Body of pancreas (tissue), 4 donors: ENCODE results near the gene PPTC7. TPM values are rescaled to one million over a fixed set of nuclear protein-coding genes. Genes with fewer than 3 reads are reported as not detected.
"Not testable (repeated sequence)": the region's sequence is repeated elsewhere in the genome, so short reads cannot be mapped to it uniquely, and the experiment has no call there.

ENCODE experiments used
- ATAC-seq: fragments of 150-250 bp; one replicate; pipeline ENCODE4 v1.9.1; 2016
- DNase-seq, 4 donors: peaks; one replicate each; pipeline ENCODE4 v3.0.0-alpha.2; 2019
- H3K27ac ChIP-seq, 4 donors: fragments of 200-600 bp; sonication (generic); 1 replicate in 3 of 4; 2 replicates in 1 of 4; pipeline versions ENCODE4 v1.5.1 to v1.6.1; 2016 to 2019; ENCODE audit warnings: mild to moderate bottlenecking in 1 of 4, mixed read lengths in 1 of 4, moderate library complexity in 1 of 4
- H3K27me3 ChIP-seq, 2 donors: fragments of 200-600 bp; sonication (generic); one replicate each; pipeline ENCODE4 v1.6.0; 2016; ENCODE audit warnings: mild to moderate bottlenecking in 1 of 2
- H3K36me3 ChIP-seq, 2 donors: fragments of 200-600 bp; sonication (generic); replicated peaks in 1 of 2; 2 replicates each; pipeline ENCODE4 v1.5.1; 2016; ENCODE audit warnings: low read depth in 2 of 2; ENCODE audit not compliant: insufficient read depth in 1 of 2
- H3K4me1 ChIP-seq: fragments of 200-600 bp; sonication (generic); one replicate; pipeline ENCODE4 v1.6.0; 2016
- H3K4me3 ChIP-seq, 2 donors: fragments of 200-600 bp; sonication (generic); 1 replicate in 1 of 2; 2 replicates in 1 of 2; pipeline ENCODE4 v1.5.1; 2016 to 2019
- H3K9me3 ChIP-seq, 3 donors: fragments of 200-600 bp; sonication (generic); 1 replicate in 2 of 3; 2 replicates in 1 of 3; pipeline ENCODE4 v1.5.1; 2016
- POLR2A ChIP-seq, 3 donors: fragments of 450-650 bp; IDR thresholded peaks; one replicate each; pipeline ENCODE4 v1.6.1; 2016; ENCODE audit warnings: antibody characterized with exemption in 3 of 3, mild to moderate bottlenecking in 2 of 3
- WGBS, 2 donors: methylation state at CpG; one replicate each; pipeline ENCODE4 v1.1.5; 2017; 5-methylcytosine and 5-hydroxymethylcytosine counted together
- intact Hi-C: fragments of 100-400 bp; cut with DNase I; formaldehyde crosslinking; loops from one replicate; pipeline ENCODE4 v1.15.1; 2023
- total RNA-seq, 2 donors: library from RNA; depleted of rRNA; stranded (reverse); fragments of >200 nt; gene quantifications; one replicate each; pipeline ENCODE4 v1.1.0, GENCODE V29; 2016
- TF ChIP-seq, protein P1 (sequence below), 7 experiments: fragments of 450-650 bp in 4 of 7; fragments of 200-600 bp in 3 of 7; sonication (generic) in 3 of 7; IDR thresholded peaks; one replicate each; pipeline ENCODE4 v1.5.1; 2016 to 2019; ENCODE audit warnings: antibody characterized with exemption in 7 of 7

The PPTC7 gene
- total RNA-seq, 2 donors from 2014 or later: 10.1 to 10.5 TPM

DNA sequence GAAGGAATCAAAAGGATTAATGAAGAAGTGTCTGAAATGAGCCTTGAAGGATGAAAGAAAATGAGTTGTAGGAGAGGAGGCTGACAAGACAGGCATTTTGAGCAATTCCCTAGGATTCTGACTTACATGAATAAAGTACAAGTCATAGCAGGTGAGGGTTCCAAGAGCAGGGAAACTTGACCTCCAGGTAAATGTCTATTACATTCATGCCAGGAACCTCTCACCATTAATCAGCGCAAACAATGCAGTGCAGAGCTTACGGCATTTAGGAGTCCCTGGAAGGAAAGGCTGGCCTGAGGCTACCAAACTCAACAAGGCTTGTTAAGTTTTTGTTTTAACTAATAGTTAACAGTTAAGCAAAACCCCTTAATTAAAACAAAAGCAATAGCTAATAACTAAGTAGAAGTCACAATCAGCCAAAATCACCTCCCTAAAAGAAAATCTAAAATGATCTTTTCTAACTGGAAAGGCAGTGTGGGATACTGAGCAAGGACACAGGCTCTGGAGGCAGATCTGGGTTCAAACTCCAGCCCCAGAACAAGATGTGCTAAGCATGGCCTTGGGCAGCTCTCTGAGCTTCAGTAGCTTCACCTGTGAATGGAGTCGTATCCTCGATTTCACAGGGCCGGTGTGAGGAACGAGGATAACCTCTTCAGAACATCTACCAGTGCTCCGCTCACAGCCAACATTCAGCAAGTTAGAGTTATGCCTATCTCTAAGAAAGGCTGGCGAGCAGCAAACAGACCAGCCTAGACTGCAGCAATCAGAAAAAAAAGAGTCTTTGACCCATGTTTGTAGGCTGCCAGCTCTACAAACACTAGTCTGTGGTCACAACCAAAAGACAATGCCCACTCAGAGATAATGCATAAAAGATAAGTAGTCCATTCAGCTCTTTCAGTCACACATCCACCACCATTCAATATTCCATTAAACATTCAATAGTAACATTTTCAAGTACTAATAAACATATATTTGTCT lies 16.9 kb downstream of the PPTC7 start:
- DNase-seq (peak in 3 of 4 donors; percentile 18 to 41 (median 31)), ATAC-seq (peak; percentile 59)
- Histone ChIP-seq H3K27ac (peak overlapping the region; percentile 1 to 55 (median 36)), H3K36me3 (no peaks in the 10 kb centered on the region), H3K27me3 (no peaks in the 10 kb centered on the region), H3K4me1 (peaks cover 43% of the 10 kb centered on the region), H3K9me3 (no peaks in the 10 kb centered on the region), H3K4me3 (no peak overlapping the region)
- TF ChIP-seq, protein P1, sequence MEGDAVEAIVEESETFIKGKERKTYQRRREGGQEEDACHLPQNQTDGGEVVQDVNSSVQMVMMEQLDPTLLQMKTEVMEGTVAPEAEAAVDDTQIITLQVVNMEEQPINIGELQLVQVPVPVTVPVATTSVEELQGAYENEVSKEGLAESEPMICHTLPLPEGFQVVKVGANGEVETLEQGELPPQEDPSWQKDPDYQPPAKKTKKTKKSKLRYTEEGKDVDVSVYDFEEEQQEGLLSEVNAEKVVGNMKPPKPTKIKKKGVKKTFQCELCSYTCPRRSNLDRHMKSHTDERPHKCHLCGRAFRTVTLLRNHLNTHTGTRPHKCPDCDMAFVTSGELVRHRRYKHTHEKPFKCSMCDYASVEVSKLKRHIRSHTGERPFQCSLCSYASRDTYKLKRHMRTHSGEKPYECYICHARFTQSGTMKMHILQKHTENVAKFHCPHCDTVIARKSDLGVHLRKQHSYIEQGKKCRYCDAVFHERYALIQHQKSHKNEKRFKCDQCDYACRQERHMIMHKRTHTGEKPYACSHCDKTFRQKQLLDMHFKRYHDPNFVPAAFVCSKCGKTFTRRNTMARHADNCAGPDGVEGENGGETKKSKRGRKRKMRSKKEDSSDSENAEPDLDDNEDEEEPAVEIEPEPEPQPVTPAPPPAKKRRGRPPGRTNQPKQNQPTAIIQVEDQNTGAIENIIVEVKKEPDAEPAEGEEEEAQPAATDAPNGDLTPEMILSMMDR (IDR thresholded peaks at IDR 0.05): no peak
- WGBS, 2 donors: 40 to 54% methylated on average over 8 of the region's 8 CpGs
- intact Hi-C loops: no loop called here

DNA sequence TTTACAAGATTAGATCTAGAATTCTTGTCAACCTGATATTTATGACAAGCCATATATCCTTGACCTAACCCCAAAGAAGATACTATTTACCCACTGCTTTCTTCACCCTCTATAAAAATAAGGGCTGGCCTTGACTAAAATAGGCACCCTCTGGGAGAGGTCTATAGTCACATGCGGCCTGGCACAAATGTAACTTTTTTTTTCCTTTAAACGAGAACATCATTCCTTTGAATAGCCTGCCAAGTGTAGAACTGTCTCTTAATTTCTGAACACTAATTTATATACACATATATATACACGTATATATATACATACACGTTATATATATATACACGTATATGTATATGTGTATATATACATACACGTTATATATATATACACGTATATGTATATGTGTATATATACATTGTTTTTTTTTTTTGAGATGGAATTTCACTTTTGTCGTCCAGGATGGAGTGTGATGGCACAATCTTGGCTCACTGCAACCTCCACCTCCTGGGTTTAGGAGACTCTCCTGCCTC lies 18.6 kb downstream of the PPTC7 start:
- peak overlapping the region in 2 of 4 donors; percentile 15 to 54 for H3K27ac ChIP-seq
- WGBS, 2 donors: 58 to 66% methylated on average over 8 of the region's 8 CpGs
- no peaks in the 10 kb centered on the region for H3K27me3 ChIP-seq
- no peaks in the 10 kb centered on the region for H3K9me3 ChIP-seq
- TF ChIP-seq, protein P1 (IDR thresholded peaks at IDR 0.05): no peak
- no peak for TF ChIP-seq POLR2A (IDR thresholded peaks at IDR 0.05)
- intact Hi-C loops: no loop called here
- peaks cover 43% of the 10 kb centered on the region for H3K4me1 ChIP-seq
- ATAC-seq (no peak), DNase-seq (no peak)
- no peak overlapping the region for H3K4me3 ChIP-seq
- H3K36me3 ChIP-seq: no peaks in the 10 kb centered on the region

DNA sequence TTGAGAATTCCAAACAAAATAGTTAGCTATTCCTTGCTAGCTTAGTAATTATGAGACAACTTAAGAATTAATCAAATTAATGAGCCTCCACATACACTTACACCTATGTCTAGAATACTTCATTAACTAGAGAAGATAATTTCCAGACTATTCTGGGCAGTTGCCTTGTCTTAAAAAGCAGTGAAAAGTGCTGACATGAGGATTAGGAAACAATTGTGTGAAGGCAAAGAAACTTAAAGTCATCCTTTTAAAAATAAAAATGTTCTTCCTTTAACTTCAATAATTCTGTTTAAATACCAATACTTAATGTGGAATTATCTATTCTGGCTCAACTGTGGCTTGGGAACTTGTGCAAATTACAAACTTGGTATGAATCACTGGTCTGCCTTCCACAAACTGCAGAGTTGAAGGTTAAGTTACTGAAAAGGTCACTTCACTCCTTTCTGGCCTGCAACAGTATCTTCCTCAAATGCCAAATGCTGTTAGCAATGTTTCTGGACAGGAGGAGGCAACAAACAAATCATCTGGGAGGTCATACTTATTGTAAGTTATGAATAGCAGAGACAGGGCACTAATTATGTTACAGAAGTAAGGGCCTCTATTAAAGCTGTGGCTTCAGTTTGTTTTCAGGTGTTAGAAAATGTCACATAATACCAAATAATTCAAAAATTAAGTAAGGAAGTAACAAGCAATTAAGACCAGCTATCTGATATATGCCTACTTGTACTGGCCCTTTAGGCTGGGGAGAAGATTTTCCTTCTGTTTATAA lies 19.2 kb downstream of the PPTC7 start:
- Histone ChIP-seq H3K9me3 (no peaks in the 10 kb centered on the region), H3K4me1 (peaks cover 43% of the 10 kb centered on the region), H3K4me3 (no peak overlapping the region), H3K27ac (peak overlapping the region in 3 of 4 donors; percentile 15 to 54 (median 33)), H3K36me3 (no peaks in the 10 kb centered on the region), H3K27me3 (no peaks in the 10 kb centered on the region)
- intact Hi-C loops: no loop called here
- ATAC-seq: no peak
- TF ChIP-seq, protein P1 (IDR thresholded peaks at IDR 0.05): no peak
- no peak for TF ChIP-seq POLR2A (IDR thresholded peaks at IDR 0.05)
- DNase-seq: peak in 1 of 4 donors; percentile 18

DNA sequence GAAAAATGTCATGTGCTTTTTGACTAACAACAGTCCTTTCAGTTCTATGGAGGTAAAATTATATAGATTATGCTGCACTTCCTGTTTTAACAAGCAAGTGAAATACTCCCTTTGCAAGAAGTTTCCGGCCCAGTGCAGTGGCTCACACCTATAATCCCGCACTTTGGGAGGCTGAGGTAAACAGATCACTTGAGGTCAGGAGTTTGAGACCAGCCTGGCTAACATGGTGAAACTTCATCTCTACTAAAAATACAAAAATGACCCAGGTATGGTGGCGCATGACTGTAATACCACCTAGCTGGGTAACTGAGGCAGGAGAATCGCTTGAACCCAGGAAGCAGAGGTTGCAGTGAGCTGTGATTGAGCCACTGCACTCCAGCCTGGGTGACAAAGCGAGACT lies 20.7 kb downstream of the PPTC7 start:
- intact Hi-C loops, H3K9me3 ChIP-seq, DNase-seq, H3K27me3 ChIP-seq, ATAC-seq, H3K36me3 ChIP-seq, H3K4me3 ChIP-seq: not testable (repeated sequence)
- 73 to 85% methylated on average over 5 of the region's 5 CpGs for WGBS, 2 donors
- Histone ChIP-seq H3K4me1 (peaks cover 43% of the 10 kb centered on the region), H3K27ac (peak overlapping the region in 1 of 4 donors; percentile 18)
